Measurements from ENCODE around the gene SLC4A11. TPM values are rescaled to one million over a fixed set of nuclear protein-coding genes. Genes with fewer than 3 reads are reported as not detected.
"Not testable (repeated sequence)": the region's sequence is repeated elsewhere in the genome, so short reads cannot be mapped to it uniquely, and the experiment has no call there.

Gene SLC4A11
- total and polyA plus RNA-seq, 2 donors (not counting 1 experiment from before 2014, with no cell fraction given), result 0.56 to 1.7 TPM

- TF ChIP-seq, protein P1, sequence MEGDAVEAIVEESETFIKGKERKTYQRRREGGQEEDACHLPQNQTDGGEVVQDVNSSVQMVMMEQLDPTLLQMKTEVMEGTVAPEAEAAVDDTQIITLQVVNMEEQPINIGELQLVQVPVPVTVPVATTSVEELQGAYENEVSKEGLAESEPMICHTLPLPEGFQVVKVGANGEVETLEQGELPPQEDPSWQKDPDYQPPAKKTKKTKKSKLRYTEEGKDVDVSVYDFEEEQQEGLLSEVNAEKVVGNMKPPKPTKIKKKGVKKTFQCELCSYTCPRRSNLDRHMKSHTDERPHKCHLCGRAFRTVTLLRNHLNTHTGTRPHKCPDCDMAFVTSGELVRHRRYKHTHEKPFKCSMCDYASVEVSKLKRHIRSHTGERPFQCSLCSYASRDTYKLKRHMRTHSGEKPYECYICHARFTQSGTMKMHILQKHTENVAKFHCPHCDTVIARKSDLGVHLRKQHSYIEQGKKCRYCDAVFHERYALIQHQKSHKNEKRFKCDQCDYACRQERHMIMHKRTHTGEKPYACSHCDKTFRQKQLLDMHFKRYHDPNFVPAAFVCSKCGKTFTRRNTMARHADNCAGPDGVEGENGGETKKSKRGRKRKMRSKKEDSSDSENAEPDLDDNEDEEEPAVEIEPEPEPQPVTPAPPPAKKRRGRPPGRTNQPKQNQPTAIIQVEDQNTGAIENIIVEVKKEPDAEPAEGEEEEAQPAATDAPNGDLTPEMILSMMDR (conservative IDR thresholded peaks at IDR 0.05 in 1 of 2, IDR thresholded peaks at IDR 0.05 in 1 of 2; ENCODE audit: low read depth in 1 of 2, low read length in 2 of 2), result peak; percentile 72 to 78
- no peak for TF ChIP-seq EZH2 (IDR thresholded peaks at IDR 0.05; ENCODE audit: low read length, missing control alignments)
- Histone ChIP-seq H3K36me3 (ENCODE audit: control insufficient read depth, insufficient read depth, low read length) (peaks cover 10% of the 10 kb centered on the region), H2AFZ (ENCODE audit: low read length) (no peak overlapping the region), H3K27ac (ENCODE audit: insufficient read depth, low read length) (no peak overlapping the region), H4K20me1 (ENCODE audit: control insufficient read depth, extremely low read depth, insufficient read depth, low read length) (no peaks in the 10 kb centered on the region), H3K4me2 (ENCODE audit: extremely low read depth, insufficient read depth, low read length) (no peak overlapping the region), H3K4me3 (replicated peaks in 1 of 4; ENCODE audit: control extremely low read depth in 1 of 4, insufficient read depth in 1 of 4, low read depth in 3 of 4, low read length in 4 of 4) (no peak overlapping the region), H3K79me2 (ENCODE audit: control insufficient read depth, insufficient read depth, low read length) (no peaks in the 10 kb centered on the region), H3K9me3 (ENCODE audit: control insufficient read depth, insufficient read depth, low read depth, low read length) (no peaks in the 10 kb centered on the region), H3K9ac (ENCODE audit: insufficient read depth, low read length) (no peak overlapping the region), H3K4me1 (ENCODE audit: control insufficient read depth, extremely low read depth, insufficient read depth, low read length) (no peaks in the 10 kb centered on the region), H3K27me3 (ENCODE audit: control insufficient read depth, insufficient read depth, low read length) (no peaks in the 10 kb centered on the region)
- DNase-seq (ENCODE audit: low read depth in 2 of 2), result peak in 1 of 2 donors; percentile 14
Observed at GRCh38 chr20:3218307-3218988, 20.5 kb downstream of the SLC4A11 start.

DNA sequence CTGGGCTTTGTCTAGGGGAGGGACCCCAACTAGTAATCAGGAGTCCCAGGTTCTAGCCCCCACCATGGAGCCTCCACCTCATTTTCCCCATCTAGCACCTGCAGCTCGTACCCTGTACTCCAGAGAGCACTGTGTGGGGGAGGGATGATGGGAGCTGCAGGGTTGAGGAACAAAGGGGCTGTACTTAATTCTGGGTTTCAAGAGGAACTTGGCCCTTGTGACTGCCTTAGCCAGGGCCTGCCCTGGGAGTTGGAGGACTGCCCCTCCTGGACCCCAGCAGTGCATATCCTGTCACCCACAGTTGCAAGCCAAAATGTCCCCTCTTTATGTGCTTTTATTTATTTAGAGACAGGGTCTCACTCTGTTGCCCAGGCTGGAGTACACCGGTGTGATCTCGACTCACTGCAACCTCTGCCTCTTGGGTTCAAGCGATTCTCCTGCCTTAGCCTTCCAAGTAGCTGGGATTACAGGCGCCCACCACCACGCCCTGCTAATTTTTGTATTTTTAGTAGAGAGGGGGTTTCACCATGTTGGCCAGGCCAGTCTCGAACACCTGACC is 23.6 kb downstream of the SLC4A11 start:
- peaks cover 11% of the 10 kb centered on the region for H3K79me2 ChIP-seq (ENCODE audit: control insufficient read depth, insufficient read depth, low read length)
- H3K4me1 ChIP-seq (ENCODE audit: control insufficient read depth, extremely low read depth, insufficient read depth, low read length); DNase-seq (ENCODE audit: low read depth in 2 of 2); H4K20me1 ChIP-seq (ENCODE audit: control insufficient read depth, extremely low read depth, insufficient read depth, low read length); H3K9ac ChIP-seq (ENCODE audit: insufficient read depth, low read length); H3K27ac ChIP-seq (ENCODE audit: insufficient read depth, low read length); H2AFZ ChIP-seq (ENCODE audit: low read length); H3K4me2 ChIP-seq (ENCODE audit: extremely low read depth, insufficient read depth, low read length); H3K27me3 ChIP-seq (ENCODE audit: control insufficient read depth, insufficient read depth, low read length); H3K36me3 ChIP-seq (ENCODE audit: control insufficient read depth, insufficient read depth, low read length); H3K9me3 ChIP-seq (ENCODE audit: control insufficient read depth, insufficient read depth, low read depth, low read length); H3K4me3 ChIP-seq (replicated peaks in 1 of 4; ENCODE audit: control extremely low read depth in 1 of 4, insufficient read depth in 1 of 4, low read depth in 3 of 4, low read length in 4 of 4): not testable (repeated sequence)

DNA sequence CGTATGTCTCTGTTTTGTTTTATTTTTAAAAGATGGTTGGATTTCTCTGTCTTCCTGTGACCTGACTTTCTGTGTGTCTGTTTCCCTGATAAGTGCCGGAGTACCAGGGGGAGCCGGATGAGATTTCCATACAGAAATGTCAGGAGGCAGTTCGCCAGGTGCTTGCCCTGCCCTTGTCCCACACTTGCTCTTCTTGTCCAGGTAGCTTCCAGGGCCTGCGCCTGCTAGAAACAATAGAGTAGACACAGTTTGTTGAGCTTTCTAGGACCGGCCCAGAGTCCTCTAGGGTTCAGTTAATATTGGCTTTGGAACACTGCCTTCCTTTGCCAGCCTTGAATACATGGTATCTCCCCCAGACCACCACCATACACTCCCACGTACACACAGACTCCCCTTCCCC is 25.8 kb downstream of the SLC4A11 start:
- Histone ChIP-seq H4K20me1 (ENCODE audit: control insufficient read depth, extremely low read depth, insufficient read depth, low read length) (no peaks in the 10 kb centered on the region), H3K27ac (ENCODE audit: insufficient read depth, low read length) (no peak overlapping the region), H3K27me3 (ENCODE audit: control insufficient read depth, insufficient read depth, low read length) (no peaks in the 10 kb centered on the region), H3K4me2 (ENCODE audit: extremely low read depth, insufficient read depth, low read length) (no peak overlapping the region), H3K9ac (ENCODE audit: insufficient read depth, low read length) (no peak overlapping the region), H3K9me3 (ENCODE audit: control insufficient read depth, insufficient read depth, low read depth, low read length) (no peaks in the 10 kb centered on the region), H3K4me1 (ENCODE audit: control insufficient read depth, extremely low read depth, insufficient read depth, low read length) (peaks cover 6% of the 10 kb centered on the region), H3K36me3 (ENCODE audit: control insufficient read depth, insufficient read depth, low read length) (peaks cover 2% of the 10 kb centered on the region), H3K4me3 (replicated peaks in 1 of 4; ENCODE audit: control extremely low read depth in 1 of 4, insufficient read depth in 1 of 4, low read depth in 3 of 4, low read length in 4 of 4) (no peak overlapping the region), H3K79me2 (ENCODE audit: control insufficient read depth, insufficient read depth, low read length) (peaks cover 25% of the 10 kb centered on the region), H2AFZ (ENCODE audit: low read length) (no peak overlapping the region)
- DNase-seq (ENCODE audit: low read depth in 2 of 2), result no peak
- TF ChIP-seq, protein P1 (conservative IDR thresholded peaks at IDR 0.05 in 1 of 2, IDR thresholded peaks at IDR 0.05 in 1 of 2; ENCODE audit: low read depth in 1 of 2, low read length in 2 of 2), result no peak
- TF ChIP-seq EZH2 (IDR thresholded peaks at IDR 0.05; ENCODE audit: low read length, missing control alignments), result no peak

Measured in fibroblast of lung (primary cell).